ENCODE measurements around the gene ZNF814.
"Not testable (repeated sequence)": the region's sequence is repeated elsewhere in the genome, so short reads cannot be mapped to it uniquely, and the experiment has no call there.

ZNF814 gene

GRCh38 chr19:57888560-57889231, at the start of gene ZNF814:
ZNF814 (minus strand) TSS chr19:57889037; CDS start chr19:57888802, 235 bp downstream.
- DNase-seq = no peak

GRCh38 chr19:57935731-57936130, 46.9 kb upstream of the ZNF814 start:
- DNase-seq = no peak

GRCh38 chr19:57934820-57935665, 46.2 kb upstream of the ZNF814 start, which contains the start of gene ZNF418:
ZNF418 (minus strand) TSS chr19:57935402; CDS start chr19:57933822, 1,580 bp downstream.
- no peak for DNase-seq

GRCh38 chr19:57927587-57927986, 38.8 kb upstream of the ZNF814 start:
- DNase-seq = no peak

GRCh38 chr19:57916168-57916995, 27.5 kb upstream of the ZNF814 start, which contains the start of gene ZNF417:
ZNF417 (minus strand) TSS chr19:57916592; CDS start chr19:57916411, 181 bp downstream.
- DNase-seq = peak; percentile 92

GRCh38 chr19:57914531-57914930, 25.7 kb upstream of the ZNF814 start:
- no peak for DNase-seq

GRCh38 chr19:57907394-57907793, 18.6 kb upstream of the ZNF814 start:
- no peak for DNase-seq

- no peak for DNase-seq
Measured at GRCh38 chr19:57905258-57905657, 16.4 kb upstream of the ZNF814 start.

GRCh38 chr19:57903618-57904184, 14.9 kb upstream of the ZNF814 start:
- no peak for DNase-seq

- DNase-seq = no peak
Measured at GRCh38 chr19:57900311-57900710, 11.5 kb upstream of the ZNF814 start.

- not testable (repeated sequence) for DNase-seq
Measured at GRCh38 chr19:57890706-57891105, 1.9 kb upstream of the ZNF814 start.

- no peak for DNase-seq
Measured at GRCh38 chr19:57888107-57888559, 704 bp downstream of the ZNF814 start.

- no peak for DNase-seq
Measured at GRCh38 chr19:57887195-57887941, 1.5 kb downstream of the ZNF814 start.

- DNase-seq = no peak
Measured at GRCh38 chr19:57886046-57886445, 2.8 kb downstream of the ZNF814 start.

- not testable (repeated sequence) for DNase-seq
Measured at GRCh38 chr19:57873883-57874799, 14.7 kb downstream of the ZNF814 start.

- no peak for DNase-seq
Measured at GRCh38 chr19:57872450-57872849, 16.4 kb downstream of the ZNF814 start.

- no peak for DNase-seq
Measured at GRCh38 chr19:57870225-57870624, 18.6 kb downstream of the ZNF814 start.

GRCh38 chr19:57869655-57870054, 19.2 kb downstream of the ZNF814 start:
- DNase-seq = not testable (repeated sequence)

GRCh38 chr19:57867868-57868492, 20.9 kb downstream of the ZNF814 start:
- DNase-seq = no peak

- DNase-seq = not testable (repeated sequence)
Measured at GRCh38 chr19:57862351-57862750, 26.5 kb downstream of the ZNF814 start.
